Lower leg skin (tissue), 4 donors: Measurements from ENCODE around the gene TMEM163. TPM values are rescaled to one million over a fixed set of nuclear protein-coding genes. Genes with fewer than 3 reads are reported as not detected.

Source experiments
- DNase-seq, 2 donors: peaks; one replicate each; pipeline ENCODE4 v3.0.0-alpha.2; 2019; ENCODE audit warnings: low spot score in 2 of 2
- H3K4me3 ChIP-seq: fragments of 200-600 bp; sonication (generic); 2 replicates; pipeline ENCODE4 v1.5.1; 2017; ENCODE audit warnings: mild to moderate bottlenecking, low read depth; ENCODE audit not compliant: poor library complexity, severe bottlenecking
- CTCF ChIP-seq, 3 donors: fragments of 450-650 bp; IDR thresholded peaks; one replicate each; pipeline ENCODE4 v1.5.1; 2016; ENCODE audit warnings: antibody characterized with exemption in 3 of 3, mild to moderate bottlenecking in 3 of 3, moderate library complexity in 2 of 3
- POLR2A ChIP-seq, 2 donors: fragments of 450-650 bp; IDR thresholded peaks; one replicate each; pipeline ENCODE4 v1.6.1; 2016 to 2017; ENCODE audit warnings: antibody characterized with exemption in 2 of 2, mild to moderate bottlenecking in 1 of 2, moderate library complexity in 1 of 2
- WGBS, 2 donors: methylation state at CpG; one replicate each; pipeline ENCODE4 v1.1.5; 2018; 5-methylcytosine and 5-hydroxymethylcytosine counted together
- intact Hi-C: fragments of 100-400 bp; cut with DNase I; formaldehyde crosslinking; loops from one replicate; pipeline ENCODE4 v1.15.0; 2023; ENCODE audit warnings: low total_unique reads
- total RNA-seq, 4 donors: library from RNA; depleted of rRNA; stranded (reverse); fragments of >200 nt; gene quantifications; one replicate each; pipeline ENCODE4 v1.1.0, GENCODE V29; 2016

Gene TMEM163
- total RNA-seq, 4 donors from 2014 or later: 0.19 to 0.46 TPM; not detected in 2

DNA sequence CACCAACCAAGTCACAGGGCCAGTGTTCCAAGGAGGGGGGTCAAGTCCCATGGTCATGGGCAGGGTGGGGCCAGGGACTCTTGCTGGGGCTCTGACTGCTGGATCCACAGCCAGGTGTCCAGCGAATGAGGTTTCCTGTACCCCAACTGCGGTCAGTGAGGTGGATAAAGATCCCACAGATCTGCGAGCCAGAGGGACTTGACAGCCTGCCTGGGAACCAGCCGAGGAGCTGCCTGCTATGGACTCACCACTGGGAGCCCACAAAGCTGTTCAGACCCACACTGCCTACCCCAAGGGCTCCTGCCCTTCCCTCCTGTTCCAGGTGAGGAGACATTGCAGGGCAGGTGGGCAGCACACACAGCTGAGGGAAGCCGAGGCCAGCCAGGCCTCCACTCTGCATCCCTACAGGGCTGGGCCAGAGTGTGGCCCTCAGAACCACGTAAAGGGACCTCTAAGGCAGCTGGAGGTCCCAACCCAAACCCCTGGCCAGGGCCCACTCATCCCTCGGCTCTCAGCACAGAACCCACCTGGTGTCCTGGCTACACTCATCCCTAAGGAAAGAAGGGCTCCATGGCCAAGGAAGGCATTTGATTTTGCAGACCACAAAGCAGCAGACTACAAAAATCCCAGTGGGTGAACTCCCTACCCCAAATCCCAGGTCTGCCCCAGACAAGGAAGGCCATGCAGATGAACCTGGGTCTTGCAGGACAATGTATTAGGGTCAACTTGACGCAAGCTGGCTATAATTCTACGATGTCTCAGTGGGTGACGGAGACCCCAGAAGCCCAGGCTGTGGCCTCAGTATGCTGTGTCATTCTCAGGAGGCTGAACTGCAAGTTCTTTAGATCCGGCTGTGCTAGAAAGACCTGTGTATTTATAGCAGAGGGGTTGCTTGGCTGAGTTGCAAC, 255.8 kb downstream of the TMEM163 start:
- intact Hi-C loops: no loop called here
- no peak overlapping the region for H3K4me3 ChIP-seq
- DNase-seq: peak in 1 of 2 donors; percentile 84
- 87 to 93% methylated on average over 7 to 10 of the region's 11 CpGs for WGBS, 2 donors
- TF ChIP-seq POLR2A (IDR thresholded peaks at IDR 0.05) (no peak), CTCF (IDR thresholded peaks at IDR 0.05) (no peak)

DNA sequence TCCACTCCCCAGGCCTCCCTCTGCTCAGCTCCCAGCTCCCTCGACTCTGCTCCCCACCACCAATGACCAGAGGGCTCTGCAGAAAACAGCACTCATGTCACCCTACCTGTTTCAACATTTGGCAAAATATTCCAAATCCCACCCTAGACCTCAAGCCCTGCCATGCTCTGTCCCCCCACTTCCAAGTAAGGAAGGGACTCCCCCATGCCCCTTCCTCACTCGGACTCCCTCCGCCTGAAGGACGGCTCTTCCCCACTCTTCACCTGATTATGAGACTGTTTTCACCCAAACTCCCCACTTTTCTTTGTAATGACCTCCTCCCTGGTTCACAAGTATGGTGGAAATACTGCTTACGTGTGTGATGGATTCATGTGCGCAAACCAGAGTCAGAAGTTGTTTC, 256.5 kb downstream of the TMEM163 start:
- WGBS, 2 donors: 94% methylated on average over 6 of the region's 6 CpGs
- intact Hi-C loops: no loop called here

DNA sequence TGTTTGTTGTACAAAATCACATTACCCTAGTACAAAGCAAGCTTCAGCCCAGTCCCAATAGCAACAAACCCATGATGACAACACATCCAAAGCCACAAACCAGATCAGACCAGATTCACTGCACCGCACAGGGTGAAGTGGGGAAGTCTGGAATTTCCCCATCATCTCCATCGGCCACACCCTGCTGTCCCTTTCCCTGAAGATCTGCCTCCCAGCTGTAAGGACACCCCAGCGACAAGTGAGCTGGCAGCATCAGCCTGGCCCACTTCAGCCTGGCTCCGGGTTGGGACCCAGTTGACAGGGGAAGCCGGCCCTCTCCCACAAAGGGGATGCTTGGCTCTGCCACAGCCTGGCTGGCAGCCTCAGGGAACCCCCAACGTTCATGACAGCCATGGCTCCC, 257.3 kb downstream of the TMEM163 start:
- 60 to 62% methylated on average over 6 of the region's 6 CpGs for WGBS, 2 donors
- no peak overlapping the region for H3K4me3 ChIP-seq
- no peak for DNase-seq
- no peak for TF ChIP-seq POLR2A (IDR thresholded peaks at IDR 0.05)
- TF ChIP-seq CTCF (IDR thresholded peaks at IDR 0.05): no peak
- intact Hi-C loops: no loop called here

More for the DNA sequence above, 256.5 kb downstream of the TMEM163 start:
- TF ChIP-seq POLR2A (IDR thresholded peaks at IDR 0.05): no peak
- no peak for TF ChIP-seq CTCF (IDR thresholded peaks at IDR 0.05)
- no peak overlapping the region for H3K4me3 ChIP-seq
- DNase-seq: no peak

GRCh38 chr2:134460583-134460998, 258.2 kb downstream of the TMEM163 start:
- H3K4me3 ChIP-seq: no peak overlapping the region
- intact Hi-C loops: no loop called here
- TF ChIP-seq POLR2A (IDR thresholded peaks at IDR 0.05) (no peak), CTCF (IDR thresholded peaks at IDR 0.05) (no peak)
- peak in 1 of 2 donors; percentile 83 for DNase-seq
- 50 to 53% methylated on average over 8 of the region's 8 CpGs for WGBS, 2 donors

GRCh38 chr2:134459706-134460406, 258.9 kb downstream of the TMEM163 start:
- TF ChIP-seq POLR2A (IDR thresholded peaks at IDR 0.05): no peak
- no peak for TF ChIP-seq CTCF (IDR thresholded peaks at IDR 0.05)
- no peak overlapping the region for H3K4me3 ChIP-seq
- DNase-seq: peak in 1 of 2 donors; percentile 66
- intact Hi-C loops: no loop called here
- 92 to 97% methylated on average over 11 of the region's 11 CpGs for WGBS, 2 donors
